Forelimb muscle (tissue), 1 donor: ENCODE data around the gene LRRC7. TPM values are rescaled to one million over a fixed set of nuclear protein-coding genes. Genes with fewer than 3 reads are reported as not detected.
"Not testable (repeated sequence)": the region's sequence is repeated elsewhere in the genome, so short reads cannot be mapped to it uniquely, and the experiment has no call there.

Experiments
- DNase-seq: peaks from one replicate; pipeline ENCODE4 v3.0.0-alpha.2; 2013; ENCODE audit warnings: low read depth
- polyA plus RNA-seq: library from polyadenylated mRNA; unstranded; fragments of 120-200 nt; gene quantifications from one replicate; pipeline ENCODE4 v1.2.1, GENCODE V29; 2013; ENCODE audit not compliant: insufficient read length

The LRRC7 gene
- polyA plus RNA-seq, 1 donor: 19.6 TPM

- DNase-seq: no peak
Measured at GRCh38 chr1:69878338-69878737, 310.6 kb downstream of the LRRC7 start.

GRCh38 chr1:69888016-69888415, 320.3 kb downstream of the LRRC7 start:
- DNase-seq: not testable (repeated sequence)

DNA sequence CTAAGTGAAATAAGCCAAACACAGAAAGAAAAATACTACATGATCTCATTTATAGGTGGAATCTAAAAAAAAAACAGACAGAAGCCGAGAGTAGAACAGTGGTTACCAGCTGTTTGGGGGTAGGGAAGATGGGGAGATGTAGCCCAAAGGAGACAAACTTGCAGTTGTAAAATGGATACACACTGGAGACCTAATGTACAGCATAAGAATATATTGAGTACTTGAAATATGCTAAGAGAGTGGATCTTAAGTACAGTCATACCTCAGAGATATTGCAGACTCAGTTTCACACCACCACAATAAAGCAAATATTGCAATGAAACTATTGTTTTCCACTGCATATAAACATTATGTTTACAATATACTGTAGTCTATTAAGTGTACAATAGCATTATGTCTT, 320.9 kb downstream of the LRRC7 start:
- no peak for DNase-seq

DNA sequence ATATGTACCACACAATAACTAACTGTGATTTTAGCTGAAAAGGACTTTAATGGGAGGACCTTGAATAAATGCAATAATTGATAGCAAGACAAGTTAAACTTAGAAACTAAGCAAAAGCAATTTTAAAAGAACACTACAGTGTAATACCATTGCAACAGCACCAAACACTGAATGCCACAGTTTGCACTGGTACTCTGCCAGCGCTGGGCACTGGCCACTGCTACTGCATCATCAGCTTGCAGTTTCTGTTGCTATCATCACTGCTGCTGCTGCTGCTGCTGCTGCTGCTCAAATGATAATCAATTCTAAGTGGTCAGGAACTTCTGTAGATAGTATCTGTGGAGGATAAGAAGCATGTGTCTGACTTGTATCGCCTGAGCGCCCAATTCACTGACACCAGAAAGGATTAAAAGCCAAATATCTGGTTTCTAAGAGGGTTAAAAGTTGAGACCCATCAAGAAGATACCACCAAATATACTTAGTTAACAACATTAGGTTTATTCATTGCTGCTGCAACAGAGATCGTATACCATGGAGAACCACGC, 330.8 kb downstream of the LRRC7 start:
- DNase-seq: no peak

GRCh38 chr1:69911301-69911801, 343.6 kb downstream of the LRRC7 start:
- no peak for DNase-seq

GRCh38 chr1:69913977-69914376, 346.3 kb downstream of the LRRC7 start:
- peak; percentile 94 for DNase-seq

- peak; percentile 78 for DNase-seq
Measured at GRCh38 chr1:69914976-69915765, 347.4 kb downstream of the LRRC7 start.

DNA sequence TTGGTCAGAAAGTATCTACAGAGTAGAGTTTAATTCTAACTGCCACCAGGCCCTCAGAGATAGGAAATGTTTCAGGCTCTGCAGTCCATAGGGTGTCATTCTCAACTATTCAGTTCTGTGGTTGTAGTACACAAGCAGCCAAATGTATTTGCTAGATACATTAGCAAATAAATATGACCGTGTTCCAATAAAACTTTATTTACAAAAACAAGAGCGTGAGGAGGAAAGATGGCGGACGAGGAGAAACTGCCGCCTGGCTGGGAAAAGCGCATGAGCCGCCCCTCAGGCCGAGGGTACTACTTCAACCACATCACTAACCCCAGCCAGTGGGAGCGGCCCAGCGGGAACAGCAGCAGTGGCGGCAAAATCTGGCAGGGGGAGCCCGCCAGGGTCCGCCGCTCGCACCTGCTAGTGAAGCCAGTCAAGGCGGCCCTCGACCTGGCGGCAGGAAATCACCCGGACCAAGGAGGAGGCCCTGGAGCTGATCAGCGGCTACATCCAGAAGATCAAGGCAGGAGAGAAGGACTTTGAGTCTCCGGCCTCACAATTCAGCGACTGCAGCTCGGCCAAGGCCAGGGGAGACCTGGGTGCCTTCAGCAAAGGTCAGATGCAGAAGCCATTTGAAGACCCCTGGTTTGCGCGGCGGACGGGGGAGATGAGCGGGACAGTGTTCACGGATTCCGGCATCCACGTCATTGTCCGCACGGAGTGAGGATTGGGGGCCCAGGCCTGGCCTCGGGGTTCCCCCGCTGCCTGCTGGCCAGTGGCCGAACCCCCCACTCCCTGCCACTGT, 351.6 kb downstream of the LRRC7 start:
- DNase-seq: no peak

GRCh38 chr1:69919922-69920273, 352.2 kb downstream of the LRRC7 start:
- no peak for DNase-seq

- DNase-seq: no peak
Measured at GRCh38 chr1:69920426-69920825, 352.7 kb downstream of the LRRC7 start.

DNA sequence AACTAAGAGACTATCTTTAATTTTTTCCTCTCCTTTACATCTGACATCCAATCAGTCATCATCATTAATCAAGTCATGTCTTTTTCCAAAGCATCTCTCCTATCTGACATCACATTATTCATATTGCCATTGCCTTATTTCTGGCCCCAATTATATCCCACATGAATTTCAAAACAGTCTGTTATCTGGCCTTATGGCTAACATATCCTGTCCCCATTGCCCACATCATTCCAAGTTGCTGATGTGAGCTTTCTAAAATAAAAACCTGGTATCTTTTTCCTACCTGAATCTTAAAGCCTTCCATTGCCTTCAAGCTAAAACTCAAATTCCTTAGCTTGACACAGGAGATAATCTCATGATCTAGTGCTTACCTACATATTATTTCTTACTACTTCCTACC, 353.8 kb downstream of the LRRC7 start:
- no peak for DNase-seq

DNA sequence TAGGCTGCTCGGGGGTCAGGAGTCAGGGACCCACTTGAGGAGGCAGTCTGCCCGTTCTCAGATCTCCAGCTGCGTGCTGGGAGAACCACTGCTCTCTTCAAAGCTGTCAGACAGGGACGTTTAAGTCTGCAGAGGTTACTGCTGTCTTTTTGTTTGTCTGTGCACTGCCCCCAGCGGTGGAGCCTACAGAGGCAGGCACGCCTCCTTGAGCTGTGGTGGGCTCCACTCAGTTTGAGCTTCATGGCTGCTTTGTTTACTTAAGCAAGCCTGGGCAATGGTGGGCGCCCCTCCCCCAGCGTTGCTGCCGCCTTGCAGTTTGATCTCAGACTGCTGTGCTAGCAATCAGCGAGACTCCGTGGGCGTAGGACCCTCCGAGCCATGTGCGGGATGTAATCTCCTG, 360.5 kb downstream of the LRRC7 start:
- DNase-seq: not testable (repeated sequence)

DNA sequence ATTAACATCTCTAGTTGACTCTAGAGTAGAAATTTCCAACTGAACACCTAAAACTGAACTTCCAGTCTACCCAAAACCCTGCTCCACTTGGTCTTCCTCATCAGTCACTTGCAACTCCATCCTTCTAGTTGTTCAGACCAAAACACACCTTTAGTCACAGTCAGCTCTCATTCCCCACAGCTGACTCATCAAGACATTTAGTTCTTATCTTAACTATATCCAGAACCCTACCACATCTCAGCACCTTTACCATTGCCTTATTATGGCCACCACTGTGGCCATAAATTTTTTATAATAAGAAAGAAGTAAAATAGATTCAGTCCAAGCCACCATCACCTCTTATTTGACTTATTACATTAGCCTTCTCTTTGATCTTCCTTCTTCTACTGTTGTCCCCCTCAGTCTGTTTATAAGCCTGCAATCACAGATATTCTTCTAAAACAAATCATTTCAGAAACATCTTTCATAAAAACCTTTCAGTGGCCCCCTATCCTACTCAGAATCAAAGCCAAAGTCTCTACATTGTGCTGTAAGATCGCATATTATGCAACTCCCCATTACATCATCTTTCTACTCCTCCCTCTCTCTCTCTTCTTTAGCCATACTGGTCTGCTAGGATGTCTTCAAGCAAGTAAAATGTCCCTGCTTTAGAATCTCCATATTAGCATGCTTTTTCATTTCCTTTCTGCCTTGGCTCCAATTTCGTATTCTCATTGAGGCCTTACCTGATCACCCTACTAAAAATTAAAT, 361.8 kb downstream of the LRRC7 start:
- DNase-seq: no peak

GRCh38 chr1:69930396-69930795, 362.7 kb downstream of the LRRC7 start:
- no peak for DNase-seq

- DNase-seq: no peak
Measured at GRCh38 chr1:69932760-69933159, 365.0 kb downstream of the LRRC7 start.

GRCh38 chr1:69940231-69940630, 372.5 kb downstream of the LRRC7 start:
- no peak for DNase-seq

DNA sequence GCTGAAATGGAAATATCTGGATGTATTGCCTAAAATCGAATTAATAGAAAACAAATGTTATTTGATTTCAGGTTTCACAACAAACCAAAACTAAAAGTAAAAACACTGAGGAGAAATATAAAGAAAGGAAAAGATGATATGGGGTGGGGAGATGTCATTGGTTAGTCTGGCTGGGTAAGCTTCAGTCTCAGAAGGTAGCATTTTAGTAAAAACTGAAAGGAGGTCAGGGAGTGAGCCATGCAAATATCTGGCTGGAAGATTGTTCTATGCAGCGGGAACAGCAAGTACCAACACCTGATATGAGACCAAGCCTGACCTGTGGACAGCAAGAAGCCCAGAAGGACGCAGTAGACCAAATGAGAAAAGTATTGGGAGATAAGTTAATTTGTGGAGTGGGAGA, 373.1 kb downstream of the LRRC7 start:
- DNase-seq: no peak

DNA sequence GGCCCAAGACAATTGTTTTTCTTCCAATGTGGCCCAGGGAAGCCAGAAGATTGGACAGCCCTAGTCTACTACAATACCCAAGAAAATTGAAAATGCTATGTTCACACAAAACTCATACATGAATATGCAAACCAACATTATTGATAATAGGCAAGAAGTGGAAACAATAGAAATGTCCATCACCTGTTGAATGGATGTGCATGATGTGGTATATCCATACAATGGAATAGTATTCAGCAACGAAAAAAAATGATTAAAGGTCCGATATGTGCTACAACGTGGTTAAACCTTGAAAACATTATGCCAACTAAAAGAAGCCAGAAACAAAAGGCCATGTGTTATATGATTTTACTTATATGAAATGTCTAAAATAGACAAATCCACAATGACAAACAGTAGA, 375.3 kb downstream of the LRRC7 start:
- DNase-seq: no peak

GRCh38 chr1:69946935-69947334, 379.2 kb downstream of the LRRC7 start:
- DNase-seq: no peak

GRCh38 chr1:69947837-69948236, 380.1 kb downstream of the LRRC7 start:
- no peak for DNase-seq

DNA sequence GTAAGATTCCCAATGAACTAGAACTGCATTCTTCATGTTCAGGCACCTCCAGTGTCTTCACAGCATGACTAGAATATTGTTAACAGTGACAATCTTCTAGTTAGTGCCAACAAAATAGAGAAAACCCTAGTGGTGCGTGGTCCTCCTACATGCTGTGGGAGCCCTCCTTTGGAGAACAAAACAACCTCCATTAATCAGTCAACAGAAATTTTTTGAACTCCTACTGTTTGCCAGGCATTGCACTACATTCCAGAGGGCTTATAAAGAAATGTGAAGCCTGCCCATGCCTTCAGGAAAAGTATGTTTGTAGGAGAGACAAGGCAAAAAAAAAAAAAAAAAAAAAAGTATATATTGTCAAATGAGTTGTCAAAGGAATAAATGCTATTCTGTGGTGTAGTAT, 385.0 kb downstream of the LRRC7 start:
- DNase-seq: no peak

DNA sequence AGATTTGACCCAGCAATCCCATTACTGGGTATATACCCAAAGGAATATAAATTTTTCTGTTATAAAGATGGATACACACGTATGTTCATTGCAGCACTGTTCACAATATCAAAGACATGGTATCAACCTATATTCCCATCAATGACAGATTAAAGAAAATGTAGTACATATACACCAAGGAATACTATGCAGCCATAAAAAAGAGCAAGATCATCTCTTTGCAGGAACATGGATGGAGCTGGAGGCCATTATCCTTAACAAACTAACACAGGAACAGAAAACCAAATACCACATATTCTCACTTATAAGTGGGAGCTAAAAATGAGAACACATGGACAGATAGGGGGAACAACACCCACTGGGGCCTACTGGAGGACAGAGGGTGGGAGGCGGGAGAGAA, 394.7 kb downstream of the LRRC7 start:
- not testable (repeated sequence) for DNase-seq
